AG04450 (cell line): ENCODE data around the gene POC1A. TPM values are rescaled to one million over a fixed set of nuclear protein-coding genes. Genes with fewer than 3 reads are reported as not detected.

ENCODE experiments used
- CTCF ChIA-PET: fragments of 300-600, 350-600 bp; formaldehyde crosslinking; extraction: SDS; loops from one replicate; lab custom pipeline; 2022; ENCODE audit warnings: antibody characterized with exemption, inconsistent platforms; lab: Charles Lee
- POLR2A ChIA-PET: fragments of 350-600 bp; formaldehyde crosslinking; extraction: SDS; loops from one replicate; lab custom pipeline; 2021; ENCODE audit warnings: antibody characterized with exemption, inconsistent platforms; lab: Yijun Ruan, JAX
- DNase-seq: peaks from one replicate; pipeline ENCODE4 v3.0.0-alpha.2; 2011; ENCODE audit warnings: low read depth, low spot score
- H3K27ac ChIP-seq: one replicate; pipeline ENCODE4 v1.5.1; 2012; ENCODE audit warnings: low read depth, low read length, control low read depth
- H3K27me3 ChIP-seq: one replicate; pipeline ENCODE4 v1.6.0; 2012; ENCODE audit warnings: low read length; ENCODE audit not compliant: control insufficient read depth, insufficient read depth
- H3K4me3 ChIP-seq: 2 replicates; pipeline ENCODE4 v1.5.1; 2011; ENCODE audit warnings: mild to moderate bottlenecking, low read depth, low read length, control low read depth
- H3K9me3 ChIP-seq: 2 replicates; pipeline ENCODE4 v1.5.1; 2012; ENCODE audit warnings: low read length; ENCODE audit not compliant: control insufficient read depth, insufficient read depth
- polyA plus RNA-seq: library from polyadenylated mRNA; depleted of rRNA; stranded (reverse); fragments of >200 nt; gene quantifications from 2 replicates; pipeline ENCODE4 v1.2.3, GENCODE V29; 2011
- TF ChIP-seq, protein P1 (sequence below): IDR thresholded peaks from 2 replicates; pipeline ENCODE4 v1.5.1; 2011; ENCODE audit warnings: low read depth, low read length, control low read depth, inconsistent platforms

The POC1A gene
- polyA plus RNA-seq, 1 experiment = 4.1 TPM

DNA sequence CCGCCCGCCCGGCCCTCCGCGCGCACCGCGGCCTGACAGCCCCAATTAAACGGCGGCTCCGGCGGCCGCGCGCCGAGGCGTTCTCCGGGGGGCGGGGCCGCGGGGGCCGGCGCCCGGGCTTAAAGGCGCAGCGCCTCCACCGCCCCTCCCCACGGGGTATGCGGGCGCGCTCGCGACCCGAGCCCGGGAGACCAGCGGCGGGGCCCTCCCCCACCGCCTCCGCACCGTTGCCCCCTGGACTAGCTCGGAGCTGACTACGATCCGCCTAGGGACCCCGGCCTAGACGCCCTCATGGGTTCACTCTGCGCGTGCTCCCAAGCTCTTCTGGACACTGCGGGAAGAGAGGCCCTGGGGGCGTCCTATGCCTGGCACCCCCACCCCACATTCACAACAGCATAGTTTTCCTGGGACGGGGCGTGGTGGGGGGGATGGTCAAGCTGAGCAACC is 97.7 kb downstream of the POC1A start, which contains the start of gene DUSP7:
Gene DUSP7, minus strand, starts transcription at position 51 of the 447 bp plus-strand sequence. CDS start 205 bp downstream, outside the sequence.
- no peak for DNase-seq
- peak within 1 kb of the TSS; percentile 77 for H3K27ac ChIP-seq
- ChIA-PET POLR2A (interaction anchor here (0.6 to 3.3 kb wide), 18 partner anchors 10 to 279 kb away, joined by 3 to 24 read pairs (median 4); partner anchors contain the start of genes POC1A, RPL29 and WDR82), CTCF (interaction anchor here (0.7 to 2.4 kb wide), 9 partner anchors 10 to 135 kb away, joined by 3 to 12 read pairs (median 3); partner anchors contain the start of genes POC1A and RRP9)
- H3K9me3 ChIP-seq = peaks cover 3% of the 10 kb centered on the region; the same call in 1 of the 2 replicates
- TF ChIP-seq, protein P1, sequence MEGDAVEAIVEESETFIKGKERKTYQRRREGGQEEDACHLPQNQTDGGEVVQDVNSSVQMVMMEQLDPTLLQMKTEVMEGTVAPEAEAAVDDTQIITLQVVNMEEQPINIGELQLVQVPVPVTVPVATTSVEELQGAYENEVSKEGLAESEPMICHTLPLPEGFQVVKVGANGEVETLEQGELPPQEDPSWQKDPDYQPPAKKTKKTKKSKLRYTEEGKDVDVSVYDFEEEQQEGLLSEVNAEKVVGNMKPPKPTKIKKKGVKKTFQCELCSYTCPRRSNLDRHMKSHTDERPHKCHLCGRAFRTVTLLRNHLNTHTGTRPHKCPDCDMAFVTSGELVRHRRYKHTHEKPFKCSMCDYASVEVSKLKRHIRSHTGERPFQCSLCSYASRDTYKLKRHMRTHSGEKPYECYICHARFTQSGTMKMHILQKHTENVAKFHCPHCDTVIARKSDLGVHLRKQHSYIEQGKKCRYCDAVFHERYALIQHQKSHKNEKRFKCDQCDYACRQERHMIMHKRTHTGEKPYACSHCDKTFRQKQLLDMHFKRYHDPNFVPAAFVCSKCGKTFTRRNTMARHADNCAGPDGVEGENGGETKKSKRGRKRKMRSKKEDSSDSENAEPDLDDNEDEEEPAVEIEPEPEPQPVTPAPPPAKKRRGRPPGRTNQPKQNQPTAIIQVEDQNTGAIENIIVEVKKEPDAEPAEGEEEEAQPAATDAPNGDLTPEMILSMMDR = no peak
- H3K4me3 ChIP-seq = peak within 1 kb of the TSS; percentile 88
- no peaks in the 10 kb centered on the region for H3K27me3 ChIP-seq

DNA sequence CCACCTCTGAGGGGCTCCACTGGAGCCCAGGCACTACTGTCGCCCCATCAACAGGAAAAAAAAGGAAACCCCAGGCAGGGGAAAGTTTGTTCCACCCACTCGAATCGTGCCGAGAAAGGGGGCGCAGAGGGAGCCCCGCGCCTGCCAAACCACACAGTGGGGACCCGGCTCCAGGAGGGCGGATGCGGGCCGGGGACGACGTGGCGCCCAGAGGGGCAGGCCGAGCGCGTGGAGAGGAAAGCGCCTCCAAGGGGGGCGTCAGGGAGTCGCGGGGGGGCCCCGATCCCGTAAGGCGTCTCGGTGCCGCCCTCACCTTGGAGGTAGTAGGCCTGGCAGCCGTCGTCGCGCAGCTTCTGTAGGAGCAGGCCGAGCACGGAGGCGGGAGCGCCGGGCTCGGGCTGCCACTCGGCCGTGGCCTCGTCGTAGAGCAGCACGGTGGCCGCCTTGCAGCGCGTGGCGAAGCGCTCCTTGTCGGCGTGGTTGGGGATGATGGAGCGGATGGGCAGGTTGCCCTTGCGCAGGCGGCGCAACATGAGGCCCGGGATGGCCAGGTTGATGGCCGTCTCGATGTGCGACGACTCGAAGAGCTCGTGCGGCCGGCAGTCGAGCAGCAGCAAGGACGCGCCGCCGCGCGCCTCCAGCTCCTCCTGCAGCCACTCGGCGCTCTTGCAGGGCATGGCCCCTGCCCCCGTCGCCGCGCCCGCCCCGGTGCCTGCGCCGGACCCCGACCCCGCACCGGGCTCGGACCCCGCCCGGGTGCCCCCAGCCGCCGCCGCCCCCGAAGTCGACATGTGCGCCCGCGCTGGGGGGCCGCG is 98.5 kb downstream of the POC1A start:
- Histone ChIP-seq H3K27ac (peak overlapping the region; percentile 61), H3K27me3 (no peaks in the 10 kb centered on the region), H3K9me3 (no peaks in the 10 kb centered on the region; the same call in 1 of the 2 replicates), H3K4me3 (peak overlapping the region; percentile 88)
- CTCF ChIA-PET = interaction anchor here (0.9 to 2.4 kb wide), 5 partner anchors 9 to 99 kb away, joined by 3 to 12 read pairs (median 3); partner anchors contain the start of gene POC1A
- DNase-seq = no peak
- POLR2A ChIA-PET = interaction anchor here (0.6 to 3.3 kb wide), 10 partner anchors 9 to 223 kb away, joined by 3 to 24 read pairs (median 4); partner anchors contain the start of genes RPL29 and WDR82
- TF ChIP-seq, protein P1 = peak; percentile 15

- Histone ChIP-seq H3K27me3 (no peaks in the 10 kb centered on the region), H3K4me3 (peak overlapping the region; percentile 88), H3K9me3 (no peaks in the 10 kb centered on the region; the same call in 1 of the 2 replicates), H3K27ac (peak overlapping the region; percentile 61)
- ChIA-PET POLR2A (interaction anchor here (0.7 to 3.3 kb wide), 3 partner anchors 8 to 100 kb away, joined by 3 to 24 read pairs (median 8); partner anchors contain the start of gene RPL29), CTCF (interaction anchor here (1.5 to 2.4 kb wide), 2 partner anchors 54 to 66 kb away, joined by 7 to 12 read pairs; no protein-coding TSS in a partner anchor)
- DNase-seq = no peak
- TF ChIP-seq, protein P1 = peak; percentile 41
Observed at GRCh38 chr3:52054661-52055511, 99.3 kb downstream of the POC1A start.

GRCh38 chr3:52053307-52054304 is 100.6 kb downstream of the POC1A start:
- Histone ChIP-seq H3K27ac (peak overlapping the region; percentile 83), H3K4me3 (peak overlapping the region; percentile 88), H3K9me3 (no peaks in the 10 kb centered on the region; the same call in 1 of the 2 replicates), H3K27me3 (no peaks in the 10 kb centered on the region)
- POLR2A ChIA-PET = interaction anchor here (1.1 to 1.5 kb wide), 2 partner anchors 58 to 62 kb away, joined by 4 to 8 read pairs; partner anchors contain the start of gene RPL29
- TF ChIP-seq, protein P1 = peak; percentile 27; the same call in 1 of the 2 replicates
- CTCF ChIA-PET = interaction anchor here (0.5 to 2.8 kb wide), 10 partner anchors 17 to 91 kb away, joined by 3 to 23 read pairs (median 6); no protein-coding TSS in a partner anchor
- no peak for DNase-seq
